GM23248 (cell line): ENCODE results near the gene PPP2R1B.
"Not testable (repeated sequence)": the region's sequence is repeated elsewhere in the genome, so short reads cannot be mapped to it uniquely, and the experiment has no call there.

Source experiments
- EZH2 ChIP-seq: fragments of 200-600 bp; sonication (generic); IDR thresholded peaks from 2 replicates; pipeline ENCODE4 v1.6.1; 2018; ENCODE audit warnings: antibody characterized with exemption, mild to moderate bottlenecking; ENCODE audit not compliant: insufficient read depth, poor library complexity, severe bottlenecking
- EZH2phosphoT487 ChIP-seq: fragments of 200-600 bp; sonication (generic); IDR thresholded peaks from 2 replicates; pipeline ENCODE4 v1.6.1; 2018; ENCODE audit warnings: antibody characterized with exemption, moderate library complexity, mild to moderate bottlenecking, low read depth; ENCODE audit not compliant: insufficient read depth

GRCh38 chr11:111784311-111784710 lies 18.1 kb upstream of the PPP2R1B start:
- TF ChIP-seq EZH2, EZH2phosphoT487: not testable (repeated sequence)
